Breast epithelium (tissue), 4 donors: Measurements from ENCODE around the gene CEACAM19. TPM values are rescaled to one million over a fixed set of nuclear protein-coding genes. Genes with fewer than 3 reads are reported as not detected.
"Not testable (repeated sequence)": the region's sequence is repeated elsewhere in the genome, so short reads cannot be mapped to it uniquely, and the experiment has no call there.

Experiments used
- DNase-seq, 2 donors: peaks; one replicate each; pipeline ENCODE4 v3.0.0-alpha.2; 2019; ENCODE audit warnings: low spot score in 2 of 2
- H3K27ac ChIP-seq, 2 donors: fragments of 200-600 bp; sonication (generic) in 1 of 2; one replicate each; pipeline ENCODE4 v1.5.1; 2016 to 2019; ENCODE audit warnings: mild to moderate bottlenecking in 1 of 2
- H3K27me3 ChIP-seq, 2 donors: fragments of 200-600 bp; sonication (generic) in 1 of 2; one replicate each; pipeline versions ENCODE4 v1.5.1 to v1.6.0; 2017 to 2019; ENCODE audit warnings: control low read depth in 1 of 2, mild to moderate bottlenecking in 1 of 2
- H3K36me3 ChIP-seq: fragments of 200-600 bp; one replicate; pipeline ENCODE4 v1.5.1; 2019
- H3K4me1 ChIP-seq, 2 donors: fragments of 200-600 bp; sonication (generic); one replicate each; pipeline ENCODE4 v1.5.1; 2016 to 2019; ENCODE audit warnings: control low read depth in 1 of 2
- H3K4me3 ChIP-seq, 3 donors: fragments of 200-600 bp; sonication (generic); 1 replicate in 2 of 3; 2 replicates in 1 of 3; pipeline ENCODE4 v1.5.1; 2016 to 2019; ENCODE audit warnings: mild to moderate bottlenecking in 3 of 3, moderate library complexity in 2 of 3
- H3K9me3 ChIP-seq, 2 donors: fragments of 200-600 bp; sonication (generic) in 1 of 2; one replicate each; pipeline ENCODE4 v1.5.1; 2016 to 2019; ENCODE audit warnings: control low read depth in 1 of 2
- CTCF ChIP-seq, 3 donors: fragments of 450-650 bp; IDR thresholded peaks; one replicate each; pipeline ENCODE4 v1.5.1; 2016 to 2017; ENCODE audit warnings: antibody characterized with exemption in 3 of 3, mild to moderate bottlenecking in 3 of 3, moderate library complexity in 3 of 3
- POLR2A ChIP-seq: fragments of 450-650 bp; IDR thresholded peaks from one replicate; pipeline ENCODE4 v1.6.1; 2016; ENCODE audit warnings: antibody characterized with exemption, mild to moderate bottlenecking, moderate library complexity
- POLR2AphosphoS5 ChIP-seq, 3 donors: sonication (generic); formaldehyde crosslinking; IDR thresholded peaks; one replicate each; pipeline ENCODE4 v1.6.1; 2017; ENCODE audit warnings: antibody characterized with exemption in 3 of 3
- intact Hi-C: fragments of 100-400 bp; cut with DNase I; formaldehyde crosslinking; loops from one replicate; pipeline ENCODE4 v1.15.1; 2023; ENCODE audit warnings: low total_unique reads
- total RNA-seq, 3 donors: library from RNA; depleted of rRNA; stranded (reverse); fragments of >200 nt; gene quantifications; one replicate each; pipeline ENCODE4 v1.1.0, GENCODE V29; 2016

CEACAM19 gene
- total RNA-seq, 3 donors from 2014 or later, result 0.96 to 5.3 (median 4.9) TPM

- TF ChIP-seq CTCF (IDR thresholded peaks at IDR 0.05) (no peak), POLR2A (no peak), POLR2AphosphoS5 (IDR thresholded peaks at IDR 0.05) (no peak)
- no peaks in the 10 kb centered on the region for H3K36me3 ChIP-seq
- no peak overlapping the region for H3K4me3 ChIP-seq
- H3K27ac ChIP-seq, result peak overlapping the region; percentile 85 to 92
- no peak for DNase-seq
- H3K9me3 ChIP-seq, result peaks cover 6 to 13% of the 10 kb centered on the region in 2 donors
- H3K4me1 ChIP-seq, result peaks cover 0 to 14% of the 10 kb centered on the region in 2 donors
- intact Hi-C loops, result loop anchor here (5.0 kb wide), 1 partner anchor 53 kb away; no protein-coding TSS in a partner anchor
- no peaks in the 10 kb centered on the region for H3K27me3 ChIP-seq
Observed at GRCh38 chr19:44719262-44719701, 48.0 kb downstream of the CEACAM19 start.

GRCh38 chr19:44720396-44720795 is 49.1 kb downstream of the CEACAM19 start:
- DNase-seq, intact Hi-C loops, H3K4me3 ChIP-seq, H3K9me3 ChIP-seq, H3K36me3 ChIP-seq, H3K27ac ChIP-seq, H3K27me3 ChIP-seq: not testable (repeated sequence)
- H3K4me1 ChIP-seq, result peaks cover 0 to 14% of the 10 kb centered on the region in 2 donors

GRCh38 chr19:44720945-44721344 is 49.7 kb downstream of the CEACAM19 start:
- intact Hi-C loops, result no loop called here

GRCh38 chr19:44721369-44721768 is 50.1 kb downstream of the CEACAM19 start:
- intact Hi-C loops, result not testable (repeated sequence)

More at GRCh38 chr19:44720945-44721344, 49.7 kb downstream of the CEACAM19 start:
- Histone ChIP-seq H3K27me3 (no peaks in the 10 kb centered on the region), H3K27ac (no peak overlapping the region), H3K4me3 (no peak overlapping the region), H3K9me3 (no peaks in the 10 kb centered on the region), H3K4me1 (peaks cover 0 to 14% of the 10 kb centered on the region in 2 donors), H3K36me3 (no peaks in the 10 kb centered on the region)
- no peak for DNase-seq
- TF ChIP-seq POLR2A, result no peak

GRCh38 chr19:44722131-44723121 is 51.1 kb downstream of the CEACAM19 start:
- no peak for TF ChIP-seq POLR2AphosphoS5 (IDR thresholded peaks at IDR 0.05)
- TF ChIP-seq CTCF (IDR thresholded peaks at IDR 0.05), result no peak
- TF ChIP-seq POLR2A, result no peak
- peaks cover 0 to 14% of the 10 kb centered on the region in 2 donors for H3K4me1 ChIP-seq
- H3K9me3 ChIP-seq, result no peaks in the 10 kb centered on the region
- H3K4me3 ChIP-seq, result no peak overlapping the region
- no peaks in the 10 kb centered on the region for H3K36me3 ChIP-seq
- peak overlapping the region; percentile 26 to 49 for H3K27ac ChIP-seq
- H3K27me3 ChIP-seq, result no peaks in the 10 kb centered on the region
- intact Hi-C loops, result no loop called here
- DNase-seq, result no peak

More at GRCh38 chr19:44721369-44721768, 50.1 kb downstream of the CEACAM19 start:
- not testable (repeated sequence) for DNase-seq, H3K27me3 ChIP-seq, H3K36me3 ChIP-seq, H3K4me3 ChIP-seq, H3K9me3 ChIP-seq, H3K27ac ChIP-seq
- H3K4me1 ChIP-seq, result peaks cover 0 to 14% of the 10 kb centered on the region in 2 donors

GRCh38 chr19:44723299-44723951 is 52.1 kb downstream of the CEACAM19 start:
- no peak for DNase-seq
- Histone ChIP-seq H3K27me3 (no peaks in the 10 kb centered on the region), H3K4me1 (peaks cover 0 to 11% of the 10 kb centered on the region in 2 donors), H3K36me3 (no peaks in the 10 kb centered on the region), H3K9me3 (no peaks in the 10 kb centered on the region), H3K4me3 (no peak overlapping the region), H3K27ac (peak overlapping the region; percentile 16 to 31)
- no peak for TF ChIP-seq POLR2A
- intact Hi-C loops, result no loop called here

- H3K4me3 ChIP-seq, result no peak overlapping the region
Observed at GRCh38 chr19:44723952-44724319, 52.7 kb downstream of the CEACAM19 start.

More at GRCh38 chr19:44723952-44724319, 52.7 kb downstream of the CEACAM19 start:
- H3K9me3 ChIP-seq, result no peaks in the 10 kb centered on the region
- DNase-seq, result peak; percentile 79 to 87
- H3K27me3 ChIP-seq, result no peaks in the 10 kb centered on the region
- TF ChIP-seq POLR2AphosphoS5 (IDR thresholded peaks at IDR 0.05) (peak; percentile 59 to 75 (median 68)), POLR2A (no peak), CTCF (IDR thresholded peaks at IDR 0.05) (peak; percentile 95 to 98 (median 98))
- peak overlapping the region; percentile 31 to 33 for H3K27ac ChIP-seq
- H3K36me3 ChIP-seq, result no peaks in the 10 kb centered on the region
- intact Hi-C loops, result no loop called here
- H3K4me1 ChIP-seq, result peaks cover 0 to 5% of the 10 kb centered on the region in 2 donors
